Skeletal muscle satellite cell (primary cell): ENCODE measurements around the gene ERBB4.
"Not testable (repeated sequence)": the region's sequence is repeated elsewhere in the genome, so short reads cannot be mapped to it uniquely, and the experiment has no call there.

Source experiments
- H3K27me3 ChIP-seq: 2 replicates; pipeline ENCODE4 v1.7.0; 2013; ENCODE audit warnings: low read length; ENCODE audit not compliant: control insufficient read depth, insufficient read depth
- H3K36me3 ChIP-seq: 2 replicates; pipeline ENCODE4 v1.7.0; 2013; ENCODE audit warnings: mild to moderate bottlenecking, control low read depth, low read length; ENCODE audit not compliant: insufficient read depth
- H3K4me1 ChIP-seq: 2 replicates; pipeline ENCODE4 v1.7.0; 2013; ENCODE audit warnings: low read length; ENCODE audit not compliant: control insufficient read depth, insufficient read depth
- H3K4me2 ChIP-seq: 2 replicates; pipeline ENCODE4 v1.7.0; 2013; ENCODE audit warnings: mild to moderate bottlenecking, low read length
- H3K4me3 ChIP-seq: 2 replicates; pipeline ENCODE4 v1.7.0; 2013; ENCODE audit warnings: low read length
- H3K9ac ChIP-seq: 2 replicates; pipeline ENCODE4 v1.7.0; 2013; ENCODE audit warnings: mild to moderate bottlenecking, low read depth, low read length, moderate library complexity
- H3K9me3 ChIP-seq: replicated peaks from 2 replicates; pipeline ENCODE4 v1.7.0; 2013; ENCODE audit warnings: mild to moderate bottlenecking, control low read depth, low read length

ERBB4 gene

DNA sequence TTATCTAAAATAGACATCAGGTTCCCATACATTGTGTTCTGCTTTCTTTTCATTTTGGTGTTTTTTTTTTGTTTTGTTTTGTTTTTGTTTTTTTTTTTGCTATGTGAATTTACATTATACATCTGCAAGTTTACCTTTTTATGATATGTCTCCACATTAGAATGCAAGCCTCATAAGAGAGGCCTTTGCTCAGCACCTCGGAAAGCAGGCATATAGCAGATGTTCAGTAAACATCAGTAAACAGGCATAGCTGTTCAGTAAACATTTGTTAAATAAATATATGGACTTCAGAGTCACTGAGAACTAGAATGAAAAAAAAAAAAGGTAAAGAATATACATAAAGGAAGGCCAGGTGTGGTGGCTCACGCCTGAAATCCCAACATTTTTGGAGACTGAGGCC is 405.3 kb downstream of the ERBB4 start:
- H3K4me3 ChIP-seq = no peak overlapping the region
- no peaks in the 10 kb centered on the region for H3K9me3 ChIP-seq
- no peaks in the 10 kb centered on the region for H3K4me1 ChIP-seq
- H3K4me2 ChIP-seq = no peak overlapping the region
- H3K9ac ChIP-seq = no peak overlapping the region
- H3K36me3 ChIP-seq = no peaks in the 10 kb centered on the region
- H3K27me3 ChIP-seq = no peaks in the 10 kb centered on the region

- Histone ChIP-seq H3K4me3 (no peak overlapping the region), H3K27me3 (no peaks in the 10 kb centered on the region), H3K4me2 (no peak overlapping the region), H3K9me3 (no peaks in the 10 kb centered on the region), H3K36me3 (no peaks in the 10 kb centered on the region), H3K4me1 (no peaks in the 10 kb centered on the region), H3K9ac (no peak overlapping the region)
These were observed 414.0 kb downstream of the ERBB4 start for GRCh38 chr2:212124598-212124997.

DNA sequence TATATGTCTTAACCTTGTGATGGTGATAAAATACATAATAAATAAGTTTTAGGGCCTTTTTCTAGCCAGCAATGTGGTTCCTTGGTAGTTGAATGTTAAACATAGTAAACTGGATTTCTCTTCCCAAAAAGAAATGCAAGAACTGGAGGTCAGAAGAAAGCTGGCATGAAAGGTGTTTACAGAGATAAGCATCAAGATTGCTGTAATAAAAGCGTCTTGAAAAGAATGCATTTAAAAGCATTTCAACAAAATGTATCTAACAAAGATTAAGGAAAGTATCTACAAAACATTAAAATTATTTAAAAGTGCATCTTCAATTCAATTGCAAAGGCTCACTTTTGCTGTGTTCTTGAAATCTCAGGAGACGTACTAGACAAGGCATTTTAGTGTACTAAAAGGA is 419.0 kb downstream of the ERBB4 start:
- H3K4me3 ChIP-seq = no peak overlapping the region
- H3K4me1 ChIP-seq = no peaks in the 10 kb centered on the region
- no peak overlapping the region for H3K4me2 ChIP-seq
- H3K9me3 ChIP-seq = no peaks in the 10 kb centered on the region
- no peaks in the 10 kb centered on the region for H3K27me3 ChIP-seq
- no peak overlapping the region for H3K9ac ChIP-seq
- no peaks in the 10 kb centered on the region for H3K36me3 ChIP-seq

DNA sequence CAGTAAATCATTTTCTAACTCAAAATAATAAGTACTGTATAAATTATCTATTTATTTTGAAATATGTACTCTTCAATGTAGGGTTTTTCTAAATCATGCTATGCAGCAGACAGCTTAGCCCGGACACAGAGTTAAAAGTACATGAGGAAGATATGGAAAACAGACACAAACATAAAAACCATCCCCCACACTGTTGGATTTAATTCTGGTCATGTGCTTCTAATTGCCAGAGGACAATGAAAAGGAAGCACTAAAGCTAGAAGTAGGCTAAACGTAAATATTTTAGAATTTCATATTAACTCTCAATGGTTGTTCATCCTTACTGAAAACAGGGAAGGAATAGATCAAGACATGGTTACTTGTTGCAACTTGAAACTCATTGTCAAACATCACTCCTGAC is 420.7 kb downstream of the ERBB4 start:
- Histone ChIP-seq H3K4me2 (no peak overlapping the region), H3K36me3 (no peaks in the 10 kb centered on the region), H3K4me3 (no peak overlapping the region), H3K9ac (no peak overlapping the region), H3K27me3 (no peaks in the 10 kb centered on the region), H3K9me3 (no peaks in the 10 kb centered on the region), H3K4me1 (no peaks in the 10 kb centered on the region)

DNA sequence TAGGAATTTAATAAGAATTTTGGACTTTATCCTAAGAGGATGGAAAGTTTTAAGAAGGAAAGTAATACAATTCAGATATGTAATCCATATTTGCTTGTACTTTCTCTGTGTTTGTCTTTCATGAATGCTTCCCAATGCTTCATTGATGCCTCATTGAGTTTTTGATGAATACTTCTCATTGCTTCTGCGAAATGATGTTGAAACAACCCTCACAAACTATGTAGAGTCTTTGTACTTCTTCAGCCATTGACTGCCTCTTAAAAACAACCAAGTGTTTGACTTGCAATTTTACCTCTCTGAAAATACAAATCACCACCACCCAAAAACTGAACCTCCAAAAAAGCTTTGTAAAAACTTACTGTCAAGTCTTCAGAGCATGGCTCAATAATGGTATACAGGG is 424.1 kb downstream of the ERBB4 start:
- no peaks in the 10 kb centered on the region for H3K27me3 ChIP-seq
- no peaks in the 10 kb centered on the region for H3K36me3 ChIP-seq
- H3K4me3 ChIP-seq = no peak overlapping the region
- H3K4me2 ChIP-seq = no peak overlapping the region
- H3K9ac ChIP-seq = no peak overlapping the region
- H3K4me1 ChIP-seq = no peaks in the 10 kb centered on the region
- no peaks in the 10 kb centered on the region for H3K9me3 ChIP-seq

DNA sequence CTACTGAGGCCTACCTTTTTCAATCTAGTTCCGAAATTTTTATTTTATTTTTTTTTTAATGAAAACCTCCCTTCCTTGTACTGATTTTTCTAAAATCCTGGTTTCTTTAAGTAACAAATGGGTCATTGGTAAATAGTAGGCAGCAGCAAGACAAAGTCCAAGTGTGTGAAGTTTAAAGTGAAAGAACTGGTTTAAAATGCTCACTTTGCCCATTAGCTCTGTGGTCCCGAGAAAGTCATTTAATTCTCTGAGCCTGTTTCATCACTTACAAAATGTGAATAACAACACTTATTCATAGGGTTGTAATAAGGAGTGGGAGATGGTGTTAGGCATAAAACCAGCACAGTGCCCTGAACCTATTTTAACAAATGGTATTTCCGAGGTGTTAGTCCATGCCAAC is 426.2 kb downstream of the ERBB4 start:
- Histone ChIP-seq H3K4me3 (no peak overlapping the region), H3K9ac (no peak overlapping the region), H3K36me3 (no peaks in the 10 kb centered on the region), H3K9me3 (no peaks in the 10 kb centered on the region), H3K27me3 (no peaks in the 10 kb centered on the region), H3K4me2 (no peak overlapping the region), H3K4me1 (no peaks in the 10 kb centered on the region)

- no peaks in the 10 kb centered on the region for H3K4me1 ChIP-seq
These were observed 428.6 kb downstream of the ERBB4 start for GRCh38 chr2:212109792-212110680.

GRCh38 chr2:212109217-212109616 is 429.4 kb downstream of the ERBB4 start:
- H3K4me2 ChIP-seq = no peak overlapping the region
- no peak overlapping the region for H3K4me3 ChIP-seq
- no peaks in the 10 kb centered on the region for H3K4me1 ChIP-seq
- no peaks in the 10 kb centered on the region for H3K9me3 ChIP-seq
- H3K27me3 ChIP-seq = no peaks in the 10 kb centered on the region
- no peak overlapping the region for H3K9ac ChIP-seq
- no peaks in the 10 kb centered on the region for H3K36me3 ChIP-seq

More at GRCh38 chr2:212109792-212110680, 428.6 kb downstream of the ERBB4 start:
- no peaks in the 10 kb centered on the region for H3K9me3 ChIP-seq
- no peak overlapping the region for H3K9ac ChIP-seq
- no peak overlapping the region for H3K4me2 ChIP-seq
- no peaks in the 10 kb centered on the region for H3K27me3 ChIP-seq
- H3K4me3 ChIP-seq = no peak overlapping the region
- no peaks in the 10 kb centered on the region for H3K36me3 ChIP-seq

DNA sequence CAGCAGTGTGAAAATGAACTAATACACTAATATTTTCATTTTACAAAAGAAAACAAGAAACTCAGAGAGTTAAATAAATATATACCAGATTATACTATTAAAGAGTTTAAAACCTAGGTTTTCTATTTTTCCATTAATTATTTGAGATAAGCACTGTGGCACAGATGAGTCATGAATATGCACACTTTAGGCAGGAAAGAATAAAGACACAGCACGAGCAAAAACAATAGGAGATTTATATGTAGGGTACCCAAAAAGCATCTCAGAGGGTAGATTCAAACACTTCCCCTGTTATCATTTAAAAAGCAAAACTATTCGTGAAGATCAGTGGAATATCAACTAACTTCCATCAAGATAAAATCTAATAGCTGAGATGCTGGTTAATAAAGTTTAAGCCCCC is 430.6 kb downstream of the ERBB4 start:
- Histone ChIP-seq H3K4me3 (no peak overlapping the region), H3K36me3 (no peaks in the 10 kb centered on the region), H3K9ac (no peak overlapping the region), H3K4me2 (no peak overlapping the region), H3K9me3 (no peaks in the 10 kb centered on the region), H3K27me3 (no peaks in the 10 kb centered on the region), H3K4me1 (no peaks in the 10 kb centered on the region)

DNA sequence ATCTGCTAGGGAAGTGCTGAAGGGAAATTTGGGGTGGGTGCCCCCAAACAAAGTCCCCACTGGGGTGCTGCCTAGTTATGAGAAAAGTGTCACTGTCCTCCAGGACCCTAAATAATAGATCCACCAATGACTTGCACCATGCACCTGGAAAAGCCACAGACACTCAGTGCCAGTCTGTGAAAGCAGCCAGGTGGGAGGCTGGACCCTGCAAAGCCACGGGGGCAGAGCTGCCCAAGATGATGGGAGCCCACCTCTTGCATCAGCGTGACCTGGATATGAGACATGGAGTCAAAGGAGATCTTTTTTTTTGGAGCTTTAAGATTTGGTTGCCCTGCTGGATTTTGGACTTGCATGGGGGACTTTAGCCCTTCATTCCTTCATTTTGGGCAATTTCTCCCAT is 431.6 kb downstream of the ERBB4 start:
- no peak overlapping the region for H3K9ac ChIP-seq
- no peak overlapping the region for H3K4me2 ChIP-seq
- H3K9me3 ChIP-seq = no peaks in the 10 kb centered on the region
- no peaks in the 10 kb centered on the region for H3K27me3 ChIP-seq
- no peaks in the 10 kb centered on the region for H3K36me3 ChIP-seq
- no peak overlapping the region for H3K4me3 ChIP-seq
- H3K4me1 ChIP-seq = no peaks in the 10 kb centered on the region

- H3K27me3 ChIP-seq, H3K36me3 ChIP-seq, H3K4me3 ChIP-seq, H3K4me2 ChIP-seq, H3K4me1 ChIP-seq, H3K9me3 ChIP-seq, H3K9ac ChIP-seq: not testable (repeated sequence)
These were observed 432.1 kb downstream of the ERBB4 start for GRCh38 chr2:212106536-212106935.

DNA sequence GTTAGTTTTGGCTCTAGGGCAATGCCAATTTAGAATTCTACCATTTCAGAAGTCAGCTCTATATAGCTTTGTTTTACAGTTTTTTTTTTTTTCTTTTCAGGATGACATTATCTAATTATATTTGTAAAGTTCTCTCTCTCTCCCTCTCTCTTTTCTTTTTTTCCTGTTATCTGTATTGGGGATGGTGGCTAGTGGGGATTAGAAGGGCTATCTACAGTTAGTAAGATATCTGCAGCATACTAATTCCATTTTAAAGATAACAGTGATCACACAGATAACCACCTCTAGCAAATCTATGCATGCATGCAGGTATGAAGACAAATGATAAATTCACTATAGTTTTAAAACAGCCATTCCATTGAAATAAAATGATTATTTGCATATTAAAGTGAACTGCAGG is 438.9 kb downstream of the ERBB4 start:
- Histone ChIP-seq H3K27me3 (no peaks in the 10 kb centered on the region), H3K4me2 (no peak overlapping the region), H3K36me3 (no peaks in the 10 kb centered on the region), H3K9me3 (no peaks in the 10 kb centered on the region), H3K9ac (no peak overlapping the region), H3K4me3 (no peak overlapping the region), H3K4me1 (no peaks in the 10 kb centered on the region)
